Karpas-422 (cell line): ENCODE data around the gene DGLUCY. TPM values are rescaled to one million over a fixed set of nuclear protein-coding genes. Genes with fewer than 3 reads are reported as not detected.
A peak's percentile ranks its signal among the peaks of the same experiment; 100 is the strongest.

ENCODE experiments used
- DNase-seq: peaks from one replicate; pipeline ENCODE4 v3.0.0-alpha.2; 2015
- H2AFZ ChIP-seq: fragments of 200-600 bp; sonication (generic); 2 replicates; pipeline ENCODE4 v1.6.1; 2014; ENCODE audit warnings: antibody characterized with exemption, low read length, mixed read lengths
- H3K27ac ChIP-seq: fragments of 200-600 bp; sonication (generic); 2 replicates; pipeline ENCODE4 v1.5.1; 2014; ENCODE audit warnings: mild to moderate bottlenecking, low read length, moderate library complexity
- H3K27me3 ChIP-seq: fragments of 200-600 bp; sonication (generic); 2 replicates; pipeline ENCODE4 v1.6.1; 2014; ENCODE audit warnings: low read length, mixed read lengths
- H3K36me3 ChIP-seq: fragments of 200-600 bp; sonication (generic); 2 replicates; pipeline ENCODE4 v1.6.1; 2014; ENCODE audit warnings: low read length, mixed read lengths; ENCODE audit not compliant: insufficient read depth
- H3K4me1 ChIP-seq: fragments of 200-600 bp; sonication (generic); 2 replicates; pipeline ENCODE4 v1.6.1; 2014; ENCODE audit warnings: mild to moderate bottlenecking, low read length, mixed read lengths
- H3K4me2 ChIP-seq: fragments of 200-600 bp; sonication (generic); 2 replicates; pipeline ENCODE4 v1.6.1; 2014; ENCODE audit warnings: low read length, low read depth, mild to moderate bottlenecking; ENCODE audit not compliant: poor library complexity, severe bottlenecking
- H3K4me3 ChIP-seq: fragments of 200-600 bp; sonication (generic); 2 replicates; pipeline ENCODE4 v1.5.1; 2014; ENCODE audit warnings: mild to moderate bottlenecking, antibody characterized with exemption, low read length, mixed read lengths
- H3K79me2 ChIP-seq: fragments of 200-600 bp; sonication (generic); 2 replicates; pipeline ENCODE4 v1.6.1; 2014; ENCODE audit warnings: mild to moderate bottlenecking, low read length, mixed read lengths
- H3K9ac ChIP-seq: fragments of 200-600 bp; sonication (generic); 2 replicates; pipeline ENCODE4 v1.6.0; 2014; ENCODE audit warnings: low read length
- H3K9me2 ChIP-seq: fragments of 200-600 bp; sonication (generic), shearing (Covaris generic); replicated peaks from 2 replicates; pipeline ENCODE4 v1.6.0; 2014; ENCODE audit warnings: mild to moderate bottlenecking, low read length, moderate library complexity; ENCODE audit not compliant: insufficient read depth
- H3K9me3 ChIP-seq: fragments of 300-700, 200-600 bp; sonication (generic); 2 replicates; pipeline ENCODE4 v1.6.1; 2014; ENCODE audit warnings: low read length, mixed read lengths
- H4K20me1 ChIP-seq: fragments of 200-600 bp; sonication (generic); 2 replicates; pipeline ENCODE4 v1.6.1; 2014; ENCODE audit warnings: mild to moderate bottlenecking, antibody characterized with exemption, low read length, low read depth; ENCODE audit not compliant: insufficient read depth
- total RNA-seq: library from RNA; depleted of rRNA; stranded (reverse); fragments of >200 nt; shearing (Covaris generic); gene quantifications from 2 replicates; pipeline ENCODE4 v1.2.3, GENCODE V29; 2014; ENCODE audit warnings: low replicate concordance; rRNA removed

The DGLUCY gene
- 90.0 and 99.9 TPM in 2 replicates for total RNA-seq

- H3K9ac ChIP-seq = peak within 1 kb of the TSS; percentile 83
- peak within 1 kb of the TSS; percentile 72 for H3K27ac ChIP-seq
- H4K20me1 ChIP-seq = no peaks in the 10 kb centered on the region
- no peaks in the 10 kb centered on the region for H3K9me2 ChIP-seq
- peak within 1 kb of the TSS; percentile 89 for H3K4me3 ChIP-seq
- peak within 1 kb of the TSS; percentile 88 for H3K4me2 ChIP-seq
- H3K9me3 ChIP-seq = no peaks in the 10 kb centered on the region
- peak within 1 kb of the TSS; percentile 80 for H2AFZ ChIP-seq
- no peaks in the 10 kb centered on the region; the same call in 1 of the 2 replicates for H3K27me3 ChIP-seq
- H3K4me1 ChIP-seq = peaks cover 23% of the 10 kb centered on the region
- 0 out of 2 replicates have a peak, but pooled peaks cover 8% of the 10 kb centered on the region for H3K36me3 ChIP-seq
- peaks cover 46% of the 10 kb centered on the region for H3K79me2 ChIP-seq
- DNase-seq = peak; percentile 94
Observed at GRCh38 chr14:91113829-91114078, at the start of gene DGLUCY. Gene DGLUCY (plus strand): TSS chr14:91114073. CDS start chr14:91160295, 46,222 bp downstream.

GRCh38 chr14:91065266-91065665, 48.6 kb upstream of the DGLUCY start:
- Histone ChIP-seq H3K4me3 (no peak overlapping the region), H3K27ac (no peak overlapping the region), H4K20me1 (no peaks in the 10 kb centered on the region), H3K27me3 (no peaks in the 10 kb centered on the region), H3K79me2 (no peaks in the 10 kb centered on the region), H3K36me3 (no peaks in the 10 kb centered on the region), H3K4me1 (peaks cover 20% of the 10 kb centered on the region), H3K9me2 (0 out of 2 replicates have a peak, but pooled peaks cover 3% of the 10 kb centered on the region), H2AFZ (no peak overlapping the region), H3K9ac (no peak overlapping the region), H3K9me3 (no peaks in the 10 kb centered on the region), H3K4me2 (no peak overlapping the region)
- no peak for DNase-seq

GRCh38 chr14:91067186-91067585, 46.7 kb upstream of the DGLUCY start:
- Histone ChIP-seq H3K4me2 (no peak overlapping the region), H4K20me1 (no peaks in the 10 kb centered on the region), H3K79me2 (no peaks in the 10 kb centered on the region), H3K9me2 (0 out of 2 replicates have a peak, but pooled peaks cover 3% of the 10 kb centered on the region), H3K27ac (no peak overlapping the region), H3K9me3 (no peaks in the 10 kb centered on the region), H3K9ac (no peak overlapping the region), H3K4me3 (no peak overlapping the region), H3K27me3 (no peaks in the 10 kb centered on the region), H3K36me3 (no peaks in the 10 kb centered on the region), H3K4me1 (peaks cover 9% of the 10 kb centered on the region), H2AFZ (no peak overlapping the region)
- no peak for DNase-seq

GRCh38 chr14:91068642-91069041, 45.2 kb upstream of the DGLUCY start:
- Histone ChIP-seq H4K20me1 (no peaks in the 10 kb centered on the region), H3K4me3 (no peak overlapping the region), H2AFZ (no peak overlapping the region), H3K9ac (no peak overlapping the region), H3K36me3 (no peaks in the 10 kb centered on the region), H3K27ac (no peak overlapping the region), H3K9me2 (0 out of 2 replicates have a peak, but pooled peaks cover 2% of the 10 kb centered on the region), H3K79me2 (no peaks in the 10 kb centered on the region), H3K9me3 (no peaks in the 10 kb centered on the region), H3K4me2 (no peak overlapping the region), H3K27me3 (no peaks in the 10 kb centered on the region), H3K4me1 (no peaks in the 10 kb centered on the region)
- DNase-seq = no peak

- no peak for DNase-seq
- no peak overlapping the region for H3K27ac ChIP-seq
- H3K4me1 ChIP-seq = no peaks in the 10 kb centered on the region
- no peaks in the 10 kb centered on the region for H3K36me3 ChIP-seq
- H4K20me1 ChIP-seq = no peaks in the 10 kb centered on the region
- no peak overlapping the region for H3K9ac ChIP-seq
- H3K27me3 ChIP-seq = no peaks in the 10 kb centered on the region
- no peak overlapping the region for H2AFZ ChIP-seq
- no peaks in the 10 kb centered on the region for H3K9me3 ChIP-seq
- no peaks in the 10 kb centered on the region for H3K9me2 ChIP-seq
- H3K4me2 ChIP-seq = no peak overlapping the region
- H3K4me3 ChIP-seq = no peak overlapping the region
- H3K79me2 ChIP-seq = no peaks in the 10 kb centered on the region
Observed at GRCh38 chr14:91070572-91070971, 43.3 kb upstream of the DGLUCY start.

GRCh38 chr14:91075553-91075952, 38.3 kb upstream of the DGLUCY start:
- DNase-seq = no peak
- Histone ChIP-seq H3K4me1 (no peaks in the 10 kb centered on the region), H3K27ac (no peak overlapping the region), H3K4me3 (no peak overlapping the region), H3K36me3 (no peaks in the 10 kb centered on the region), H3K4me2 (no peak overlapping the region), H3K79me2 (no peaks in the 10 kb centered on the region), H3K9me3 (no peaks in the 10 kb centered on the region), H3K9me2 (no peaks in the 10 kb centered on the region), H3K9ac (no peak overlapping the region), H3K27me3 (no peaks in the 10 kb centered on the region), H4K20me1 (no peaks in the 10 kb centered on the region), H2AFZ (no peak overlapping the region)

- no peak overlapping the region for H3K4me3 ChIP-seq
- H3K9ac ChIP-seq = no peak overlapping the region
- no peak for DNase-seq
- no peaks in the 10 kb centered on the region for H3K79me2 ChIP-seq
- H3K4me2 ChIP-seq = no peak overlapping the region
- no peaks in the 10 kb centered on the region for H3K9me3 ChIP-seq
- H3K36me3 ChIP-seq = no peaks in the 10 kb centered on the region
- H3K27ac ChIP-seq = no peak overlapping the region
- no peaks in the 10 kb centered on the region for H3K9me2 ChIP-seq
- no peaks in the 10 kb centered on the region for H3K27me3 ChIP-seq
- H3K4me1 ChIP-seq = no peaks in the 10 kb centered on the region
- no peaks in the 10 kb centered on the region for H4K20me1 ChIP-seq
- no peak overlapping the region for H2AFZ ChIP-seq
Observed at GRCh38 chr14:91078095-91078737, 35.7 kb upstream of the DGLUCY start.

- no peaks in the 10 kb centered on the region for H3K79me2 ChIP-seq
- no peak overlapping the region for H3K9ac ChIP-seq
- H3K4me2 ChIP-seq = no peak overlapping the region
- H3K36me3 ChIP-seq = no peaks in the 10 kb centered on the region
- no peaks in the 10 kb centered on the region for H3K4me1 ChIP-seq
- DNase-seq = no peak
- no peak overlapping the region for H3K27ac ChIP-seq
- no peaks in the 10 kb centered on the region for H3K9me2 ChIP-seq
- no peak overlapping the region for H3K4me3 ChIP-seq
- no peaks in the 10 kb centered on the region for H4K20me1 ChIP-seq
- H3K9me3 ChIP-seq = no peaks in the 10 kb centered on the region
- no peaks in the 10 kb centered on the region for H3K27me3 ChIP-seq
- no peak overlapping the region for H2AFZ ChIP-seq
Observed at GRCh38 chr14:91080071-91080470, 33.8 kb upstream of the DGLUCY start.
